Stimulated activated CD4-positive, alpha-beta T cell treated with anti-CD3 and anti-CD28 coated beads, Interleukin-1b, Interleukin-23, amount 100 ng/mL, for 24 hours (primary cell): ENCODE results near the gene ACADVL.
"Not testable (repeated sequence)": the region's sequence is repeated elsewhere in the genome, so short reads cannot be mapped to it uniquely, and the experiment has no call there.

Source experiments
- DNase-seq, 4 experiments: peaks; one replicate each; pipeline ENCODE4 v3.0.0-alpha.2; 2020; ENCODE audit warnings: low read depth in 4 of 4, low spot score in 1 of 4

Gene ACADVL

GRCh38 chr17:7219812-7220592 is at the start of gene ACADVL, which contains the start of gene DLG4:
ACADVL (plus strand) TSS chr17:7219938; CDS start chr17:7219985, 47 bp downstream.
DLG4 (minus strand) TSS chr17:7219836.
- DNase-seq: peak in 3 of 4 experiments; percentile 56 to 88 (median 71)

- not testable (repeated sequence) for DNase-seq
These were observed 47.1 kb upstream of the ACADVL start for GRCh38 chr17:7172522-7173191.

- peak in 3 of 4 experiments; percentile 13 to 23 (median 18) for DNase-seq
These were observed 45.8 kb upstream of the ACADVL start for GRCh38 chr17:7173687-7174602.

- DNase-seq: no peak
These were observed 45.0 kb upstream of the ACADVL start for GRCh38 chr17:7174603-7175326.

GRCh38 chr17:7175330-7175733 is 44.4 kb upstream of the ACADVL start:
- DNase-seq: no peak

GRCh38 chr17:7176107-7176840 is 43.5 kb upstream of the ACADVL start:
- no peak for DNase-seq

GRCh38 chr17:7176841-7177190 is 42.9 kb upstream of the ACADVL start:
- no peak for DNase-seq

GRCh38 chr17:7177191-7177953 is 42.4 kb upstream of the ACADVL start:
- peak; percentile 30 to 48 (median 41) for DNase-seq

- DNase-seq: no peak
These were observed 41.7 kb upstream of the ACADVL start for GRCh38 chr17:7177954-7178477.

- no peak for DNase-seq
These were observed 40.8 kb upstream of the ACADVL start for GRCh38 chr17:7178973-7179316.

GRCh38 chr17:7179317-7180254 is 40.2 kb upstream of the ACADVL start, which contains the start of gene ASGR1:
ASGR1 (minus strand) TSS chr17:7179370; CDS start chr17:7178563, 807 bp downstream.
- no peak for DNase-seq

GRCh38 chr17:7182101-7182500 is 37.6 kb upstream of the ACADVL start:
- DNase-seq: not testable (repeated sequence)

GRCh38 chr17:7183433-7184090 is 36.2 kb upstream of the ACADVL start:
- no peak for DNase-seq

- no peak for DNase-seq
These were observed 35.6 kb upstream of the ACADVL start for GRCh38 chr17:7184091-7184488.

- DNase-seq: no peak
These were observed 35.1 kb upstream of the ACADVL start for GRCh38 chr17:7184647-7185046.

- DNase-seq: no peak
These were observed 33.5 kb upstream of the ACADVL start for GRCh38 chr17:7186241-7186640.

GRCh38 chr17:7190276-7190917 is 29.3 kb upstream of the ACADVL start:
- no peak for DNase-seq
